SK-MEL-5 (cell line): ENCODE measurements around the gene ADAM19. TPM values are rescaled to one million over a fixed set of nuclear protein-coding genes. Genes with fewer than 3 reads are reported as not detected.

ENCODE experiments used
- DNase-seq: peaks from one replicate; pipeline ENCODE4 v3.0.0-alpha.2; 2016; ENCODE audit warnings: low read depth, low spot score
- in situ Hi-C: cut with HindIII; loops from 2 replicates; pipeline ENCODE4 v1.10.0; 2016; ENCODE audit warnings: low sequenced_read_pairs, high pct_unique_total_duplicates, low pct_unique_long_range_greater_than_20kb
- total RNA-seq: library from RNA; depleted of rRNA; stranded (reverse); fragments of >200 nt; shearing (Covaris generic); gene quantifications from 2 replicates; pipeline ENCODE4 v1.2.3, GENCODE V29; 2014

ADAM19 gene
- total RNA-seq, 1 experiment from 2014 or later, result 1.4 TPM

GRCh38 chr5:157550663-157551062 lies 24.9 kb downstream of the ADAM19 start:
- DNase-seq, result no peak
- in situ Hi-C loops, result no loop called here

DNA sequence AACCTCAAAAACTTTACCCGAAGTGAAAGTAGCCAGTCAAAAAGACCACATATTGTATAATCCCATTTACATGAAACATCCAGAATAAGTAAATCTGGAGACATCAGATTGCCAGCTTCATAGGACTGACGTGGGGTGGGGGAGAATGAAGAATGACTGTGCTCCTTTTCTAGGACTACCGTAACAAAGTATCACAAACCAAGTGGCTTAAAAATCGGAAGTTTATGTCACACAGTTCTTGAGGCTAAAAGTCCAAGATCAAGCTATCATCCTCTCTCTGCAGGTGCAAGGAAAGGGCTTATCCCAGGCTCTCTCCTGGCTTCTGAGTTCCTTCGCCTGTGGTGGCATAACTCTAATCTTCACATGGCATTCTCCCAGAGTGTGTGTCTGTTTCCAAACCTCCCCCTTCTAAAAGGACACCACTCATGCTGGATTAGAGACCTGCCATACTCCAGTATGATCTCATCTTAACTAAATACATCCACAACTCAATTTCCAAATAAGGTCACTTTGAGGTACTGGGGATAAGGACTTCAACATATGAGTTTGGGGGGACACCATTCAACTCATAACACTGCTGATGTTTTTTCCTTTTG lies 25.5 kb downstream of the ADAM19 start:
- no peak for DNase-seq
- in situ Hi-C loops, result no loop called here

GRCh38 chr5:157549283-157549629 lies 26.3 kb downstream of the ADAM19 start:
- in situ Hi-C loops, result no loop called here
- DNase-seq, result no peak

- in situ Hi-C loops, result no loop called here
- no peak for DNase-seq
These were observed 26.9 kb downstream of the ADAM19 start for GRCh38 chr5:157548513-157549282.

GRCh38 chr5:157547941-157548512 lies 27.5 kb downstream of the ADAM19 start:
- in situ Hi-C loops, result no loop called here

GRCh38 chr5:157546456-157547100 lies 29.0 kb downstream of the ADAM19 start:
- in situ Hi-C loops, result no loop called here
- peak; percentile 45 for DNase-seq

More at GRCh38 chr5:157547941-157548512, 27.5 kb downstream of the ADAM19 start:
- no peak for DNase-seq

DNA sequence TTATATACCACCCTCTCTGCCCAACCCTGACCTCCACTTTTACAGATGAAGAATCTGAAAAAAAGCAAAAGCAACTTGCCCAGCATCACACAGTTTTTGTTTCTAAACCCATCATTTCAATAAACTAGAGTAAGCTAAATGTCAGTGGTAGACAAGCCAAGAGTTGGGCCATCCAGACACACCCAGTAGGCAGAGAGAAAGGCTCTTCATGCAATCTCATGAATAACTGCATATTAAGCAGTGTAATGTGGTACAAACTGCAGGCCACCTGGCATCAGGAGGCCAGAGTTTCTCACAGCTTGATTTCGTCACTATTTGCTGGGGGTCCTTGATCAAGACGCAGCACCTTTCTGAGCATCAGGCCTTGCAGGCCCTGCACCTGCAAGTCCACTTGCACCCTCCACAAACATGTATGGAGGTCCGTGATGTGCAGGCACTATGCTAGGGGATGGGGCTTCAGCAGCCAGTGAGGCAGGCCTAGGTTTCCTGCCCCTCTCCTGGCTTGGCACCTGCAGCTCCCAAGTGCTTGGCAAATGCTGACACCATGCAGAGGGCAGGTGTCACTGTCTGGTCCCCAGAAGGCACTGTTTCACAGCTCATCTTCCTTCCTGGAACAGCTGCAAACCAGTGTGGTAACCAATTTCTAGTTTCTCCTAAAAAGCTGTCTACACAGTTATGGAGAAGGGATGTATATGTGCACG lies 29.8 kb downstream of the ADAM19 start:
- no peak for DNase-seq
- in situ Hi-C loops, result no loop called here

DNA sequence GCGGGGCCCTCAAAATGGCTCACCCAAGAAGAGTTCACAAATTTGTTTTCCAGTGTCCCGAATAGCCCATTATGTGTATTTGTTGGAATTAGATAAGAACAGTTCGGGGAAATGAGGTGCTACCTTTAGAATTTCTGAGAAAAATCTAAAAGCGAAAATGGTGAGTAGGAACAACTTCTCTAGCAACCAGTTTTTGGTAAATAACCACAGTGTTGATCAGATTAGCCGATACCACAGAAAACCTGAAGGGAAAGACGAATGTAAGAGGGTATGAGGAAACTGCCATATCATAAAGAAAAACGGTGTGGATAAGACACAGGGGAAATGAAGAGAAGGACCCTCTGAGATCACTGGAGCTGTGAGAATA lies 31.0 kb downstream of the ADAM19 start:
- no peak for DNase-seq
- in situ Hi-C loops, result no loop called here

- in situ Hi-C loops, result no loop called here
- DNase-seq, result no peak
These were observed 31.6 kb downstream of the ADAM19 start for GRCh38 chr5:157543825-157544622.

DNA sequence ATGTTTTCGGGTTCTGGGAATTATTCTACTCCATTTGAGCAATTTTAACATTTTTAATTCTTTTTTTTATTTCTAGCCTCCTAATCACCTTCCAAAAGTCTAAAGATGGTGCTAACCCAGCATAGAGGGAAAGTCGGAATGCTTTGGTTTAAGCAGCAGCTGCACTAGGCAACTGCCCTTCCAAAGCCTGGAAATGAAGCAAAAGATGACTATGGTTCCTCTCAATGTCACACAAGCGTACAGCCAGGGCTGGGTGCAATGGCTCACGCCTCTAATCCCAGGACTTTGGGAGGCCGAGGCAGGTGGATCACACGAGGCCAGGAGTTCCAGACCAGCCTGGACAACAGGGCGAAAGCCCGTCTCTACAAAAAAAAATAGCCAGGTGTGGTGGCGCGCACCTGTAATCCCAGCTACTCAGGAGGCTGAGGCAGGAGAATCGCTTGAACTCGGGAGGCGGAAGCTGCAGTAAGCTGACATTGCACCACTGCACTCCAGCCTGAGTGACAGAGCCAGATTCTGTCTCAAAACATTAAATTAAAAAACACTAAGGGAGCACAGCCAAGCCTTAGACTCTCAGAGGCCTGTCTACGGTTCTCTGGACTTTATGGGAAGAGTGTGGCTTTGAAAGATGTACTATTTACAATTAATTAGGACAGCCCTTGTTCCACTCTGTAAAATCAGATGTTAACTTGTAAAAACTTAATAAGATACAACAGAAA lies 33.1 kb downstream of the ADAM19 start:
- no peak for DNase-seq
- in situ Hi-C loops, result no loop called here

DNA sequence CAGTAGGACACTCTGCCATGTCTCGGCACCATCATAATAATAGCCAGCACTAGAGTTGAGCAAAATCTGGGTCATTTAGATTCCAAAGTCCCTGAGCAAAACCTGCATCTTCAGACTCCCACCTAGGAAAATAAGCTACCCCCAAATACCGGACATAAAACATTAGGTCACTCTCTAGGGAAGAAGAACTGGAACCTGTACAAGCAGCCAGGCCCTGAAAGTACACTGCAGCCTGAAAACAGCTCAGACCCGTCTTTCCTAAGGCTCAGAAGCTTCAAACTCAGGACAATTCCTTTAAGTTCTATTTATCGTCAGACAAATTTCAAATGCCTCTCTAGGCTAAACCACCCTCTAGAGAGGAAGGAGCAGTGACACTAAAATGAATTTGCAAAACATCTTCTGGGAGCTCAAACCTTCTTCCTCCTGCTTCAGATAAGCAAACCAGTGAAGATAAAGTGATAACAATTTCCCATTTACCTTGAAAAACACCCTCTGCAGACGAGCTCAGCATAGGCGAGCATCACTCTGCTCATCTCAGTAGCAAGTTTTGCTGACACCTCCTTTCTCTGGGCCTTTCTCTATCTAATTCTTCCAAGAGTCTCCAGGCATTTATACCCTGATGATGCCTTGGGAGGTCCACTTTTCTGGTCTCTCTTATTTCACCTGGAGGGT lies 34.0 kb downstream of the ADAM19 start:
- DNase-seq, result no peak
- in situ Hi-C loops, result no loop called here

- in situ Hi-C loops, result no loop called here
- DNase-seq, result no peak
These were observed 34.7 kb downstream of the ADAM19 start for GRCh38 chr5:157540707-157541446.

DNA sequence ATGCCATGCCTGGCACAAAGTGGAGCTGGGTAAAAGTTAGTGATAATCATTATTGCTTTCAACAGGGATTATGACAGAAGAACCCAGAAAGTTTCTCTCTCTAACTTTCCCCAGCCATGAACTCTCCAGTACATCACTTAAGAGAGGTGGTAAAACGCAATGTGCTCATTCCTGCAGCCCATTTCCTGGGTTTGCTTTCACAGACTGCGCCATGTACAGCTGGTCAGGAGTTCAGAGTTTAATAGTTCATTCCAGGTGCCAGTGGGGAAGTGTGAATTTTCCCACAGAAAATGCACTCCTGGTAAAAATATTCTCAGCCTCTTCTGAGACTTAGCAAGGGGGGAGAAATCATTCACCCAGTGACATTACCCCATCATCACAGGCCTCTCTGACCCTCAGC lies 35.5 kb downstream of the ADAM19 start:
- DNase-seq, result no peak
- in situ Hi-C loops, result no loop called here

- no peak for DNase-seq
- in situ Hi-C loops, result no loop called here
These were observed 36.0 kb downstream of the ADAM19 start for GRCh38 chr5:157539503-157540022.

- in situ Hi-C loops, result no loop called here
- no peak for DNase-seq
These were observed 37.3 kb downstream of the ADAM19 start for GRCh38 chr5:157538311-157538710.
